Measurements from ENCODE around the gene FAR2.

GRCh38 chr12:29365091-29365490 is 216.0 kb downstream of the FAR2 start:
- no peak for TF ChIP-seq CTCF (IDR thresholded peaks at IDR 0.05)
- TF ChIP-seq EZH2phosphoT487 (IDR thresholded peaks at IDR 0.05): no peak

Data from neural progenitor cell (in vitro differentiated cells).